Measurements from ENCODE around the gene DCDC2. TPM values are rescaled to one million over a fixed set of nuclear protein-coding genes. Genes with fewer than 3 reads are reported as not detected.
"Not testable (repeated sequence)": the region's sequence is repeated elsewhere in the genome, so short reads cannot be mapped to it uniquely, and the experiment has no call there.

The DCDC2 gene
- total and polyA plus RNA-seq, 5 donors from 2014 or later, result 0.39 TPM; not detected in 4

DNA sequence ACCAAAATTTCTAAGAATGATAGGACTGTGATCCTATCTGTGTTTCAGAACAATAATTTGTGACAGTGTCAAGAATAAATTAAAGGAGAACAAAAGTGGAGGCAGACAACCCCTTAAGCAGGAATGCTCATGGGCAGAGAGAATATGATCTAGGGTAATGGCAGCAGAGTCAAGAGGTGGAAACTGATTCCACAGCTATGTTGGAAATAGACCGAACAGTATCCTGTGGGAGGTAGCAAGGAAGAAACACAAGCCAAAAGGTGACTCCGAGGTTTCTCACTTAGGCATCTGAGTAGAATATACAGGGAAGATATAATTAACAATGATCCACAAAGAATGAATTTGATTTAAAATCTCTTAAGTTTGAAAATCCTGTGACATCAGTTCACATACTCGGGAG is 131.3 kb downstream of the DCDC2 start:
- Mint-ChIP-seq H3K27me3 (no peaks in the 10 kb centered on the region), H3K36me3 (no peaks in the 10 kb centered on the region), H3K4me3 (no peak overlapping the region), H3K9me3 (peaks cover 0 to 3% (median 0%) of the 10 kb centered on the region in 7 donors), H3K27ac (no peak overlapping the region), H3K4me1 (no peaks in the 10 kb centered on the region)
- ATAC-seq (ENCODE audit: low read depth in 2 of 2), result no peak
- Histone ChIP-seq H3K36me3 (ENCODE audit: control insufficient read depth, insufficient read depth, low read length) (no peaks in the 10 kb centered on the region), H3K27ac (ENCODE audit: insufficient read depth, low read length, poor library complexity, severe bottlenecking) (no peak overlapping the region), H3K9me3 (ENCODE audit: control insufficient read depth in 2 of 2, low read length in 2 of 2) (no peaks in the 10 kb centered on the region), H3K4me3 (ENCODE audit: low read depth, low read length) (no peak overlapping the region), H3K27me3 (ENCODE audit: control insufficient read depth, insufficient read depth, low read length) (no peaks in the 10 kb centered on the region), H3K4me1 (ENCODE audit: control insufficient read depth, insufficient read depth, low read length, poor library complexity, severe bottlenecking) (no peaks in the 10 kb centered on the region)
- DNase-seq, result no peak

GRCh38 chr6:24225838-24226237 is 132.0 kb downstream of the DCDC2 start:
- no peaks in the 10 kb centered on the region for H3K27me3 ChIP-seq (ENCODE audit: control insufficient read depth, insufficient read depth, low read length)
- no peak overlapping the region for H3K27ac ChIP-seq (ENCODE audit: insufficient read depth, low read length, poor library complexity, severe bottlenecking)
- H3K9me3 ChIP-seq (ENCODE audit: control insufficient read depth in 2 of 2, low read length in 2 of 2), result no peaks in the 10 kb centered on the region
- Mint-ChIP-seq H3K4me3 (no peak overlapping the region), H3K36me3 (no peaks in the 10 kb centered on the region), H3K4me1 (no peaks in the 10 kb centered on the region), H3K27me3 (no peaks in the 10 kb centered on the region), H3K9me3 (peaks cover 0 to 3% (median 0%) of the 10 kb centered on the region in 7 donors), H3K27ac (no peak overlapping the region)
- H3K4me1 ChIP-seq (ENCODE audit: control insufficient read depth, insufficient read depth, low read length, poor library complexity, severe bottlenecking), result no peaks in the 10 kb centered on the region
- ATAC-seq (ENCODE audit: low read depth in 2 of 2) (no peak), DNase-seq (no peak)
- H3K4me3 ChIP-seq (ENCODE audit: low read depth, low read length), result no peak overlapping the region
- no peaks in the 10 kb centered on the region for H3K36me3 ChIP-seq (ENCODE audit: control insufficient read depth, insufficient read depth, low read length)

GRCh38 chr6:24223115-24223919 is 134.5 kb downstream of the DCDC2 start:
- Mint-ChIP-seq H3K4me3 (no peak overlapping the region), H3K4me1 (no peaks in the 10 kb centered on the region), H3K36me3 (no peaks in the 10 kb centered on the region), H3K27me3 (no peaks in the 10 kb centered on the region), H3K27ac (no peak overlapping the region), H3K9me3 (peaks cover 0 to 2% (median 0%) of the 10 kb centered on the region in 7 donors)
- no peaks in the 10 kb centered on the region for H3K9me3 ChIP-seq (ENCODE audit: control insufficient read depth in 2 of 2, low read length in 2 of 2)
- no peaks in the 10 kb centered on the region for H3K36me3 ChIP-seq (ENCODE audit: control insufficient read depth, insufficient read depth, low read length)
- H3K27ac ChIP-seq (ENCODE audit: insufficient read depth, low read length, poor library complexity, severe bottlenecking), result no peak overlapping the region
- no peak for DNase-seq
- H3K27me3 ChIP-seq (ENCODE audit: control insufficient read depth, insufficient read depth, low read length), result no peaks in the 10 kb centered on the region
- H3K4me3 ChIP-seq (ENCODE audit: low read depth, low read length), result no peak overlapping the region
- no peaks in the 10 kb centered on the region for H3K4me1 ChIP-seq (ENCODE audit: control insufficient read depth, insufficient read depth, low read length, poor library complexity, severe bottlenecking)
- no peak for ATAC-seq (ENCODE audit: low read depth in 2 of 2)

DNA sequence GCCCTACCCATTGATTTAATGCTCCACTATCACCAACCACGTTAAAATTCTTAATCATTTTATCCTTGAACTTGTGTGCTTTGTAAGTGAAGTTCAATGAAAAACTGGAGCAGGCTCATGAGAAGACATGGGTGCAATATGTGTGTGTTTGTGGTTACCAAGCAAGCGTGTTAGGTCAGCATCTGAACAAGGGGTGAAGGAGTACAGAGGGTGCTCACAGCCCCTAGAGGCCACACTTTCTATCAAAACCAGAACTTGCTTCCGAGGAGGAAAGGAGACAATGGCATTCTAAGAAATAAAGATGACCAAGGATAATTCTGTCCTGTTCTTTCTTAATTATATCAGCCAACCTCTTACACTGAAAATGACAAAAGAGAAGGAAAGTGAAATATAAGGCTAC is 138.2 kb downstream of the DCDC2 start:
- Histone ChIP-seq H3K4me3 (ENCODE audit: low read depth, low read length) (no peak overlapping the region), H3K27ac (ENCODE audit: insufficient read depth, low read length, poor library complexity, severe bottlenecking) (no peak overlapping the region), H3K9me3 (ENCODE audit: control insufficient read depth in 2 of 2, low read length in 2 of 2) (no peaks in the 10 kb centered on the region), H3K4me1 (ENCODE audit: control insufficient read depth, insufficient read depth, low read length, poor library complexity, severe bottlenecking) (no peaks in the 10 kb centered on the region), H3K27me3 (ENCODE audit: control insufficient read depth, insufficient read depth, low read length) (no peaks in the 10 kb centered on the region), H3K36me3 (ENCODE audit: control insufficient read depth, insufficient read depth, low read length) (no peaks in the 10 kb centered on the region)
- H3K27ac Mint-ChIP-seq, result no peak overlapping the region
- ATAC-seq (ENCODE audit: low read depth in 2 of 2) (no peak), DNase-seq (no peak)
- no peak overlapping the region for H3K4me3 Mint-ChIP-seq
- no peaks in the 10 kb centered on the region for H3K27me3 Mint-ChIP-seq
- H3K9me3 Mint-ChIP-seq, result peaks cover 0 to 2% (median 0%) of the 10 kb centered on the region in 7 donors
- H3K4me1 Mint-ChIP-seq, result no peaks in the 10 kb centered on the region
- H3K36me3 Mint-ChIP-seq, result no peaks in the 10 kb centered on the region

DNA sequence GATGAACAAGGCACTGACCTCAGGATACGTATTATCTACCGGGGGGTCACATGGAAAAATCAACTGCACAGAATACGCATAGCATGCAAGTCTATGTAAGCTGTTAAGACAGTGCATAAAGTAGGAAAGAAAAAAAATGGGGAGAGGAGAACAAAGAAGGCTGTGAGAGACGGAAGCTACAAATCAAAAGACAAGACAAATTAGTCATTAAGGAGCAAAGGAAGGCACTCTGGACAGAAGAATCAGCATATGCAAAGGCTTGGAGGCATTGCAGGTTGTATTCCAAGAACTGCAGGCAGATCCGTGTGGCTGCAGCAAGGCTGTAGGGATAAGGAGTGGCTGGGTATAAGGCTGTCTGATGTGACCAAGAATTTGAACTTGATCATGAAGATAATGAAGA is 142.9 kb downstream of the DCDC2 start:
- Histone ChIP-seq H3K4me1 (ENCODE audit: control insufficient read depth, insufficient read depth, low read length, poor library complexity, severe bottlenecking) (no peaks in the 10 kb centered on the region), H3K36me3 (ENCODE audit: control insufficient read depth, insufficient read depth, low read length) (no peaks in the 10 kb centered on the region), H3K4me3 (ENCODE audit: low read depth, low read length) (no peak overlapping the region), H3K27me3 (ENCODE audit: control insufficient read depth, insufficient read depth, low read length) (peaks cover 4% of the 10 kb centered on the region), H3K9me3 (ENCODE audit: control insufficient read depth in 2 of 2, low read length in 2 of 2) (no peaks in the 10 kb centered on the region), H3K27ac (ENCODE audit: insufficient read depth, low read length, poor library complexity, severe bottlenecking) (no peak overlapping the region)
- Mint-ChIP-seq H3K27ac (no peak overlapping the region), H3K9me3 (no peaks in the 10 kb centered on the region), H3K4me3 (no peak overlapping the region), H3K36me3 (no peaks in the 10 kb centered on the region), H3K4me1 (no peaks in the 10 kb centered on the region), H3K27me3 (no peaks in the 10 kb centered on the region)
- no peak for DNase-seq
- no peak for ATAC-seq (ENCODE audit: low read depth in 2 of 2)

DNA sequence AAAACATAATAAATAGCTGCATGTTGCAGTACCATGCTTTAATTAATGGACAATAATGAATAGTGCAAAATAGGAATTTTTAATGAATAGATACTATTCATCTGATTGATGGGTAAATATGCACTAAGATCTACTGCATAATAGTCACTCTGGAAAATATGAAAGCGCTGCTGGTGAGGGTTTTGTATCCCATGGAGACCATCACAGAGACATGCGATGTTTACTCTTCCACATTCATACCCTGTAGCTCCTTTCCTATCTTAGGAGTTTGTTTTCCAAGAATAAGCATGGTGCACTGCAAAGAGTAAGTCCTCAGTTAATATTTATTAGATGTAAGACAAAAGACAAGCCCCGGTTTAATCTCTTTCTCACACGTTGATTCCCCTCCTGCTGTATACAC is 150.4 kb downstream of the DCDC2 start:
- no peak for ATAC-seq (ENCODE audit: low read depth in 2 of 2)

DNA sequence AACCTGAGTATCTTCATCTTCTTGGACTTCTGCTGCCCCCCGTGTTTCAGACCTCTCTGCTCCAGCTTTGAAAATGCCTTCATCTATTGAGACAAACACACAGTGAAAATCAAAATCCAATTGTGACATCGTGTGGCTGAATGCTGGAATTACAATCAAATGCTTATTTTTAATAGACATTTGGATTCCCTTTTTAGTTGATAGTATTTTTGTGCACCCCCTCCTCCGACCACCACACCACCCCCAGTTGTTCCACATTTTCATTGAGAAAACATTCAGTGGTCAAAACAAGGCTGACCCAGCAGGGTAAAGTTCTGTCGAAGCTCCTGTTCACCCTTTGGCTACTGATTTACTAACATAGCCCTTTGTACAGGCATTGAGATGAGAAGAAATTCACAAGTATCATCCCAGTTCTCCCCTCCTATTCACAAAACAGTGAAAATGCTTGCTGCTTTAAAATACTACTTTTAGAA is 152.8 kb downstream of the DCDC2 start:
- Mint-ChIP-seq H3K27ac (no peak overlapping the region), H3K27me3 (no peaks in the 10 kb centered on the region), H3K4me1 (no peaks in the 10 kb centered on the region), H3K36me3 (no peaks in the 10 kb centered on the region), H3K9me3 (peaks cover 0 to 4% (median 1%) of the 10 kb centered on the region in 7 donors), H3K4me3 (no peak overlapping the region)
- Histone ChIP-seq H3K27ac (ENCODE audit: insufficient read depth, low read length, poor library complexity, severe bottlenecking) (no peak overlapping the region), H3K4me3 (ENCODE audit: low read depth, low read length) (no peak overlapping the region), H3K4me1 (ENCODE audit: control insufficient read depth, insufficient read depth, low read length, poor library complexity, severe bottlenecking) (no peaks in the 10 kb centered on the region), H3K27me3 (ENCODE audit: control insufficient read depth, insufficient read depth, low read length) (no peaks in the 10 kb centered on the region), H3K36me3 (ENCODE audit: control insufficient read depth, insufficient read depth, low read length) (no peaks in the 10 kb centered on the region), H3K9me3 (ENCODE audit: control insufficient read depth in 2 of 2, low read length in 2 of 2) (no peaks in the 10 kb centered on the region)
- DNase-seq, result peak in 2 of 3 donors; percentile 20 to 45
- no peak for ATAC-seq (ENCODE audit: low read depth in 2 of 2)

More for the DNA sequence above, 150.4 kb downstream of the DCDC2 start:
- Histone ChIP-seq H3K27ac (ENCODE audit: insufficient read depth, low read length, poor library complexity, severe bottlenecking) (no peak overlapping the region), H3K4me3 (ENCODE audit: low read depth, low read length) (no peak overlapping the region), H3K4me1 (ENCODE audit: control insufficient read depth, insufficient read depth, low read length, poor library complexity, severe bottlenecking) (no peaks in the 10 kb centered on the region), H3K27me3 (ENCODE audit: control insufficient read depth, insufficient read depth, low read length) (peaks cover 4% of the 10 kb centered on the region), H3K36me3 (ENCODE audit: control insufficient read depth, insufficient read depth, low read length) (no peaks in the 10 kb centered on the region), H3K9me3 (ENCODE audit: control insufficient read depth in 2 of 2, low read length in 2 of 2) (no peaks in the 10 kb centered on the region)
- Mint-ChIP-seq H3K27ac (no peak overlapping the region), H3K4me3 (no peak overlapping the region), H3K36me3 (no peaks in the 10 kb centered on the region), H3K27me3 (no peaks in the 10 kb centered on the region), H3K4me1 (no peaks in the 10 kb centered on the region), H3K9me3 (peaks cover 0 to 2% (median 0%) of the 10 kb centered on the region in 7 donors)
- no peak for DNase-seq

- not testable (repeated sequence) for H3K9me3 ChIP-seq (ENCODE audit: control insufficient read depth in 2 of 2, low read length in 2 of 2); H3K4me1 Mint-ChIP-seq; DNase-seq; H3K4me3 Mint-ChIP-seq; H3K36me3 ChIP-seq (ENCODE audit: control insufficient read depth, insufficient read depth, low read length); H3K27ac Mint-ChIP-seq; H3K4me1 ChIP-seq (ENCODE audit: control insufficient read depth, insufficient read depth, low read length, poor library complexity, severe bottlenecking); H3K27me3 Mint-ChIP-seq; H3K27ac ChIP-seq (ENCODE audit: insufficient read depth, low read length, poor library complexity, severe bottlenecking); H3K4me3 ChIP-seq (ENCODE audit: low read depth, low read length); H3K9me3 Mint-ChIP-seq; ATAC-seq (ENCODE audit: low read depth in 2 of 2); H3K27me3 ChIP-seq (ENCODE audit: control insufficient read depth, insufficient read depth, low read length); H3K36me3 Mint-ChIP-seq
These were observed 153.7 kb downstream of the DCDC2 start for GRCh38 chr6:24204113-24204512.
